ENCODE measurements around the gene MAN1A1.
"Not testable (repeated sequence)": the region's sequence is repeated elsewhere in the genome, so short reads cannot be mapped to it uniquely, and the experiment has no call there.

MAN1A1 gene

GRCh38 chr6:119157506-119157815 lies 192.1 kb downstream of the MAN1A1 start:
- CTCF ChIA-PET, result interaction anchor here (1.0 to 1.5 kb wide), 2 partner anchors 9 to 28 kb away, joined by 3 to 11 read pairs; no protein-coding TSS in a partner anchor

GRCh38 chr6:119156757-119157505 lies 192.6 kb downstream of the MAN1A1 start:
- TF ChIP-seq ZNF221 (tag by site-specific recombination; IDR thresholded peaks at IDR 0.05; ENCODE audit: borderline replicate concordance) (no peak), YY1 (tag by site-specific recombination; IDR thresholded peaks at IDR 0.05) (no peak), ZNF366 (tag by site-specific recombination; conservative IDR thresholded peaks at IDR 0.05) (no peak), ZIC2 (tag by site-specific recombination; IDR thresholded peaks at IDR 0.05) (0 out of 2 replicates have a peak, but pooled peaks have one; percentile 11), ZNF48 (tag by site-specific recombination; IDR thresholded peaks at IDR 0.05) (no peak), ZNF10 (tag by site-specific recombination; IDR thresholded peaks at IDR 0.05) (no peak), ZNF544 (tag by site-specific recombination; IDR thresholded peaks at IDR 0.05) (no peak)
- H3K4me1 ChIP-seq (ENCODE audit: control insufficient read depth, insufficient read depth, low read length), result no peaks in the 10 kb centered on the region
- no peak overlapping the region for H3K4me3 ChIP-seq (ENCODE audit: low read depth, low read length)
- ChIA-PET CTCF (interaction anchor here (0.9 to 1.5 kb wide), 4 partner anchors 9 to 183 kb away, joined by 3 to 11 read pairs (median 4); no protein-coding TSS in a partner anchor), POLR2A (no interaction called here)
- no peaks in the 10 kb centered on the region for H3K9me3 ChIP-seq (ENCODE audit: control insufficient read depth, insufficient read depth, low read depth, low read length)
- H3K27ac ChIP-seq (ENCODE audit: extremely low read depth, low read depth, low read length), result no peak overlapping the region
- no peaks in the 10 kb centered on the region for H3K36me3 ChIP-seq (ENCODE audit: control insufficient read depth in 2 of 2, insufficient read depth in 1 of 2, low read length in 2 of 2)

More at GRCh38 chr6:119157506-119157815, 192.1 kb downstream of the MAN1A1 start:
- H3K27ac ChIP-seq (ENCODE audit: extremely low read depth, low read depth, low read length), result no peak overlapping the region
- no peaks in the 10 kb centered on the region for H3K9me3 ChIP-seq (ENCODE audit: control insufficient read depth, insufficient read depth, low read depth, low read length)
- H3K36me3 ChIP-seq (ENCODE audit: control insufficient read depth in 2 of 2, insufficient read depth in 1 of 2, low read length in 2 of 2), result no peaks in the 10 kb centered on the region
- no peak for TF ChIP-seq ZNF791 (tag by site-specific recombination; IDR thresholded peaks at IDR 0.05)
- TF ChIP-seq ZNF549 (tag by site-specific recombination; IDR thresholded peaks at IDR 0.05), result no peak
- no peak for TF ChIP-seq ZFP69B (tag by site-specific recombination; IDR thresholded peaks at IDR 0.05)
- TF ChIP-seq ZNF701 (tag by site-specific recombination; IDR thresholded peaks at IDR 0.05), result no peak
- no peak for TF ChIP-seq BCL11A (tag by site-specific recombination; IDR thresholded peaks at IDR 0.05; ENCODE audit: low read depth)
- POLR2A ChIA-PET, result no interaction called here
- H3K4me1 ChIP-seq (ENCODE audit: control insufficient read depth, insufficient read depth, low read length), result no peaks in the 10 kb centered on the region
- H3K4me3 ChIP-seq (ENCODE audit: low read depth, low read length), result no peak overlapping the region

- CTCF ChIA-PET, result interaction anchor here (0.6 to 1.5 kb wide), 4 partner anchors 8 to 399 kb away, joined by 3 to 11 read pairs (median 4); no protein-coding TSS in a partner anchor
- POLR2A ChIA-PET; H3K4me1 ChIP-seq (ENCODE audit: control insufficient read depth, insufficient read depth, low read length); H3K9me3 ChIP-seq (ENCODE audit: control insufficient read depth, insufficient read depth, low read depth, low read length); H3K36me3 ChIP-seq (ENCODE audit: control insufficient read depth in 2 of 2, insufficient read depth in 1 of 2, low read length in 2 of 2); H3K4me3 ChIP-seq (ENCODE audit: low read depth, low read length); H3K27ac ChIP-seq (ENCODE audit: extremely low read depth, low read depth, low read length): not testable (repeated sequence)
Measured at GRCh38 chr6:119156082-119156481, 193.5 kb downstream of the MAN1A1 start.

- CTCF ChIA-PET, result no interaction called here
- H3K4me1 ChIP-seq (ENCODE audit: control insufficient read depth, insufficient read depth, low read length), result no peaks in the 10 kb centered on the region
- H3K9me3 ChIP-seq (ENCODE audit: control insufficient read depth, insufficient read depth, low read depth, low read length), result no peaks in the 10 kb centered on the region
- no peak overlapping the region for H3K4me3 ChIP-seq (ENCODE audit: low read depth, low read length)
- POLR2A ChIA-PET, result interaction anchor here (0.9 kb wide), 1 partner anchor 14 kb away, joined by 5 read pairs; no protein-coding TSS in a partner anchor
- no peaks in the 10 kb centered on the region for H3K36me3 ChIP-seq (ENCODE audit: control insufficient read depth in 2 of 2, insufficient read depth in 1 of 2, low read length in 2 of 2)
- H3K27ac ChIP-seq (ENCODE audit: extremely low read depth, low read depth, low read length), result no peak overlapping the region
- TF ChIP-seq GLI2 (tag by site-specific recombination; IDR thresholded peaks at IDR 0.05; ENCODE audit: borderline replicate concordance, low read depth) (no peak), ZNF138 (tag by site-specific recombination; IDR thresholded peaks at IDR 0.05; ENCODE audit: borderline replicate concordance) (no peak), AEBP2 (tag by site-specific recombination; IDR thresholded peaks at IDR 0.05; ENCODE audit: borderline replicate concordance) (no peak), ZNF391 (tag by site-specific recombination; IDR thresholded peaks at IDR 0.05; ENCODE audit: borderline replicate concordance, low read depth) (no peak), PRDM6 (tag by site-specific recombination; IDR thresholded peaks at IDR 0.05) (no peak), ZBTB6 (tag by site-specific recombination; IDR thresholded peaks at IDR 0.05) (no peak), SP3 (tag by site-specific recombination; IDR thresholded peaks at IDR 0.05) (no peak), PRDM10 (tag by site-specific recombination; IDR thresholded peaks at IDR 0.05) (no peak)
Measured at GRCh38 chr6:119152187-119152586, 197.4 kb downstream of the MAN1A1 start.

All from HEK293 (cell line).